Mesenchymal stem cell (in vitro differentiated cells and primary cell): ENCODE data around the gene ZNF81.
"Not testable (repeated sequence)": the region's sequence is repeated elsewhere in the genome, so short reads cannot be mapped to it uniquely, and the experiment has no call there.

Source experiments
- DNase-seq: peaks from one replicate; pipeline ENCODE4 v3.0.0-alpha.2; 2013
- H2AFZ ChIP-seq: one replicate; pipeline ENCODE4 v1.6.1; 2013; ENCODE audit warnings: low read depth, mild to moderate bottlenecking, control low read depth, inconsistent platforms, low read length, moderate library complexity
- H2AK5ac ChIP-seq: 2 replicates; pipeline ENCODE4 v1.6.1; 2013; ENCODE audit warnings: low read length, moderate library complexity, mild to moderate bottlenecking, inconsistent platforms; ENCODE audit not compliant: severe bottlenecking
- H2BK120ac ChIP-seq: one replicate; pipeline ENCODE4 v1.6.1; 2013; ENCODE audit warnings: low read depth, mild to moderate bottlenecking, inconsistent platforms, low read length, moderate library complexity
- H2BK12ac ChIP-seq, 2 experiments: one replicate each; pipeline ENCODE4 v1.6.1; 2013; ENCODE audit warnings: inconsistent platforms in 2 of 2, low read length in 2 of 2, mild to moderate bottlenecking in 2 of 2, moderate library complexity in 2 of 2, control low read depth in 1 of 2
- H2BK15ac ChIP-seq: one replicate; pipeline ENCODE4 v1.6.1; 2013; ENCODE audit warnings: mild to moderate bottlenecking, low read depth, inconsistent platforms; ENCODE audit not compliant: poor library complexity, severe bottlenecking
- H2BK5ac ChIP-seq: 2 replicates; pipeline ENCODE4 v1.6.1; 2013; ENCODE audit warnings: low read depth, mild to moderate bottlenecking, low read length, control low read depth, inconsistent platforms; ENCODE audit not compliant: poor library complexity, severe bottlenecking
- H3K14ac ChIP-seq, 2 experiments: one replicate each; pipeline ENCODE4 v1.6.1; 2013; ENCODE audit warnings: inconsistent platforms in 2 of 2, low read length in 2 of 2, control low read depth in 1 of 2, mild to moderate bottlenecking in 1 of 2, moderate library complexity in 1 of 2
- H3K18ac ChIP-seq, 2 experiments: one replicate each; pipeline ENCODE4 v1.6.1; 2013; ENCODE audit warnings: inconsistent platforms in 2 of 2, low read length in 2 of 2, control low read depth in 1 of 2, low read depth in 1 of 2, mild to moderate bottlenecking in 1 of 2
- H3K23ac ChIP-seq, 2 experiments: one replicate each; pipeline ENCODE4 v1.6.1; 2013; ENCODE audit warnings: inconsistent platforms in 2 of 2, low read length in 2 of 2, mild to moderate bottlenecking in 2 of 2, moderate library complexity in 2 of 2, control low read depth in 1 of 2
- H3K27ac ChIP-seq: 2 replicates; pipeline ENCODE4 v1.5.1; 2013; ENCODE audit warnings: mild to moderate bottlenecking, moderate library complexity, low read length, control low read depth, inconsistent platforms; ENCODE audit not compliant: poor library complexity, severe bottlenecking
- H3K27me3 ChIP-seq, 2 experiments: 2 replicates each; pipeline versions ENCODE4 v1.6.1 to v1.7.0; 2013; ENCODE audit warnings: low read length in 2 of 2, mild to moderate bottlenecking in 2 of 2, moderate library complexity in 2 of 2, control low read depth in 1 of 2, inconsistent platforms in 1 of 2; ENCODE audit not compliant: control insufficient read depth in 1 of 2, insufficient read depth in 1 of 2
- H3K36me3 ChIP-seq, 2 experiments: 2 replicates each; pipeline versions ENCODE4 v1.6.1 to v1.7.0; 2013; ENCODE audit warnings: low read length in 2 of 2, control low read depth in 1 of 2, inconsistent platforms in 1 of 2, low read depth in 1 of 2, mild to moderate bottlenecking in 1 of 2; ENCODE audit not compliant: insufficient read depth in 2 of 2, control insufficient read depth in 1 of 2
- H3K4ac ChIP-seq, 2 experiments: one replicate each; pipeline ENCODE4 v1.6.1; 2013; ENCODE audit warnings: inconsistent platforms in 2 of 2, low read length in 2 of 2, mild to moderate bottlenecking in 2 of 2, moderate library complexity in 2 of 2, control low read depth in 1 of 2, low read depth in 1 of 2
- H3K4me1 ChIP-seq: 2 replicates; pipeline ENCODE4 v1.6.1; 2013; ENCODE audit warnings: low read depth, low read length, control low read depth; ENCODE audit not compliant: control insufficient read depth, insufficient read depth
- H3K4me2 ChIP-seq: 2 replicates; pipeline ENCODE4 v1.6.1; 2013; ENCODE audit warnings: low read length, mild to moderate bottlenecking, inconsistent platforms; ENCODE audit not compliant: poor library complexity, severe bottlenecking
- H3K4me3 ChIP-seq, 2 experiments: 2 replicates each; pipeline versions ENCODE4 v1.5.1 to v1.7.0; 2013; ENCODE audit warnings: low read length in 2 of 2, mild to moderate bottlenecking in 2 of 2, control low read depth in 1 of 2, low read depth in 1 of 2; ENCODE audit not compliant: insufficient read depth in 1 of 2
- H3K79me1 ChIP-seq: replicated peaks from 2 replicates; pipeline ENCODE4 v1.6.1; 2013; ENCODE audit warnings: mild to moderate bottlenecking, control low read depth, low read length, inconsistent platforms; ENCODE audit not compliant: poor library complexity, severe bottlenecking
- H3K9ac ChIP-seq: 2 replicates; pipeline ENCODE4 v1.7.0; 2013; ENCODE audit warnings: mild to moderate bottlenecking, low read length, moderate library complexity
- H3K9me3 ChIP-seq: 2 replicates; pipeline ENCODE4 v1.7.0; 2013; ENCODE audit warnings: mild to moderate bottlenecking, low read length; ENCODE audit not compliant: control insufficient read depth
- H4K8ac ChIP-seq: one replicate; pipeline ENCODE4 v1.6.1; 2013; ENCODE audit warnings: inconsistent platforms, mild to moderate bottlenecking, low read length, moderate library complexity
- H4K91ac ChIP-seq: one replicate; pipeline ENCODE4 v1.6.1; 2013; ENCODE audit warnings: mild to moderate bottlenecking, low read length, inconsistent platforms
- whole genome bisulfite sequencing: methylation state at CpG from one replicate; pipeline ENCODE4 v1.1.7; 2013; ENCODE audit warnings: mixed read lengths; 5-methylcytosine and 5-hydroxymethylcytosine counted together

Gene ZNF81

DNA sequence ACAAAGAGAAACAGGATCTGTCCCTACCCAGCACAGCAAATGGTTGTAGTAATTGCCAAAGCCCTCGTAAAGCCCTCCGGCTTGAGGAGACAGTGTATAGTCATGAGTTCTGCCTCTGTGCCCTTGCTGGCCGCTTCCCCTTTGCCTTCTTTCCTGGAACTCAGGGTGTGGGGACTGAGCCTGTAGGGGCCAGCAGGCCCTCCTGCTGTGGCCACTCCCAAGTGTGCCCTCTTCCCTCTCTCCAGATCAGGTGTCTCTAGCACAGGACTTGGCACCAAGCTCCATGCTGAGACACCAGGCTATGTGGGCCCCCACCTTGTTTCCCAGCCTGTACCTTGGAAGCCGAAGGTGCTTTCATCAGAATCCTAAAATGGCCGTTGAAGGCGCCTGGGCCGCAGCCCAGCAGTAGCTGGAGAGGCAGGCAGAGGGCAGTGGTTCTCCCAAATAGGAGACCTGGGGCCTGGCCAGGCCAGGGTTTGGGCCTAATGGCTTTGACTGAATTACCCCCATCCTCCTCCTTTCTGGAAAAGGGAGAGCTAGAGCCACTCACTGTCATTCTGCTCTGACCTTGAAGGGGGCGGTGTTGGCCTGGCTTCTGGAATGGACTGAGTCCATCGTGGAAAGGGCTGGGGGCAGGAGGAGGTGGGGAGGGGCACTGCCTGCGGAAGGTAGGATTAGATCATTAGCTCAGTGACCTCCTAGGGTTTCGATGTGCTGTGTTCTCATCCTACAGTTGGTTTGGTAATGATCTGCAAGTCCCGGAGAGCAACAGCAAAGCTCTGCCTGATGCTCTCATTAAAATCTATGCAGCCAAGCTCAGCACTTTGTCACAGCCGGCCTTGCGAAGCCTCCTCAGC, 30.1 kb upstream of the ZNF81 start:
- not testable (repeated sequence) for H2BK12ac ChIP-seq, H2AFZ ChIP-seq, H3K27ac ChIP-seq, H3K4me3 ChIP-seq, H2BK120ac ChIP-seq, H3K14ac ChIP-seq, H3K4me2 ChIP-seq, H3K9ac ChIP-seq, H4K91ac ChIP-seq, H3K4ac ChIP-seq, H3K23ac ChIP-seq, H3K4me1 ChIP-seq, H4K8ac ChIP-seq, H2BK5ac ChIP-seq, H3K36me3 ChIP-seq, H3K18ac ChIP-seq, H3K79me1 ChIP-seq, DNase-seq, H2AK5ac ChIP-seq, H3K9me3 ChIP-seq, H2BK15ac ChIP-seq
- H3K27me3 ChIP-seq: peaks cover 0 to 25% of the 10 kb centered on the region in 2 experiments
- WGBS: 60% methylated on average over 9 of the region's 14 CpGs

DNA sequence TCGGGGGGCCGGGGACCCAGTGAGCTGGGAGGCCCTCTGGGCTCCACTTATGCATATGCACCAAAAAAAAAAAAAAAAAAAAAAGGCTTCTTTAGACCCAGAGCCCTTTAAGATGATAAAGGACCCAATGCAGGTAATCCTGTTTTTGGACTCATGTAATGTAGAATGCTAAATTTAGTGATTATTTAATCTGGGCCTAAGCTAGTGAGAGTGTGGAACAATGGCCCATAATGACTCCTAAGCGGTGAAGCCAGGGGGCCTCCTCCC, 29.5 kb upstream of the ZNF81 start:
- H3K79me1 ChIP-seq, H2BK12ac ChIP-seq, H3K23ac ChIP-seq, H2AFZ ChIP-seq, H2BK120ac ChIP-seq, H3K9me3 ChIP-seq, H3K4ac ChIP-seq, H2BK5ac ChIP-seq, H3K27ac ChIP-seq, H4K8ac ChIP-seq, H3K18ac ChIP-seq, H3K36me3 ChIP-seq, H4K91ac ChIP-seq, DNase-seq, H3K4me3 ChIP-seq, H2BK15ac ChIP-seq, H3K4me1 ChIP-seq, H3K9ac ChIP-seq, H3K14ac ChIP-seq, H3K4me2 ChIP-seq, H2AK5ac ChIP-seq: not testable (repeated sequence)
- WGBS: 0% methylated on average over 1 of the region's 3 CpGs
- H3K27me3 ChIP-seq: peaks cover 0 to 25% of the 10 kb centered on the region in 2 experiments

DNA sequence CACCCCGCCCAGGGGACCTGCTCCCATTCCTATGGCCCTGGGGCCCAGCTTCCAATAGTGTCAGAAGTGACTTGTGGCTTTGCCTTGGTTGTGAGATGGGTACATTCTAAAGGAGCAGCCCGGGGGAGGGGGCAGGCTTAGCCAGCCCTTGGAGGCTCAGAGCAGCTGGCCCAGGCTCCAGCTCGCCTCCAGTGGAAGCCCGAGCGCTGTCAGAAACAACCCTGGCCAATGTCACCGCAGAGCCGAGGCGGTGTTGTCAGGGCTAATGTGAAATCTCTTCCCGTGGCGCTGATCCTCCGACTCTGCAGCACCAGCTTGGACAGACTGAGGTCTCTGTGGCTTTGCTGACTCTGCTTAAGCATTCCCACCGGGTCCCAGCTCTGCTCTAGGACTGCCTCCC, 29.2 kb upstream of the ZNF81 start:
- Histone ChIP-seq H3K23ac (no peak overlapping the region), H3K79me1 (no peaks in the 10 kb centered on the region), H3K4me2 (no peak overlapping the region), H3K4me3 (no peak overlapping the region), H3K36me3 (no peaks in the 10 kb centered on the region), H2BK120ac (no peak overlapping the region), H2AK5ac (no peak overlapping the region), H2BK5ac (no peak overlapping the region), H3K14ac (no peak overlapping the region), H2AFZ (no peak overlapping the region), H2BK12ac (no peak overlapping the region), H3K4ac (no peak overlapping the region), H3K27ac (no peak overlapping the region), H3K9me3 (no peaks in the 10 kb centered on the region), H3K27me3 (peaks cover 0 to 23% of the 10 kb centered on the region in 2 experiments), H4K8ac (no peak overlapping the region), H3K18ac (no peak overlapping the region), H4K91ac (no peak overlapping the region), H2BK15ac (no peak overlapping the region), H3K9ac (no peak overlapping the region), H3K4me1 (no peaks in the 10 kb centered on the region)
- no peak for DNase-seq
- 24% methylated on average over 11 of the region's 12 CpGs for WGBS

DNA sequence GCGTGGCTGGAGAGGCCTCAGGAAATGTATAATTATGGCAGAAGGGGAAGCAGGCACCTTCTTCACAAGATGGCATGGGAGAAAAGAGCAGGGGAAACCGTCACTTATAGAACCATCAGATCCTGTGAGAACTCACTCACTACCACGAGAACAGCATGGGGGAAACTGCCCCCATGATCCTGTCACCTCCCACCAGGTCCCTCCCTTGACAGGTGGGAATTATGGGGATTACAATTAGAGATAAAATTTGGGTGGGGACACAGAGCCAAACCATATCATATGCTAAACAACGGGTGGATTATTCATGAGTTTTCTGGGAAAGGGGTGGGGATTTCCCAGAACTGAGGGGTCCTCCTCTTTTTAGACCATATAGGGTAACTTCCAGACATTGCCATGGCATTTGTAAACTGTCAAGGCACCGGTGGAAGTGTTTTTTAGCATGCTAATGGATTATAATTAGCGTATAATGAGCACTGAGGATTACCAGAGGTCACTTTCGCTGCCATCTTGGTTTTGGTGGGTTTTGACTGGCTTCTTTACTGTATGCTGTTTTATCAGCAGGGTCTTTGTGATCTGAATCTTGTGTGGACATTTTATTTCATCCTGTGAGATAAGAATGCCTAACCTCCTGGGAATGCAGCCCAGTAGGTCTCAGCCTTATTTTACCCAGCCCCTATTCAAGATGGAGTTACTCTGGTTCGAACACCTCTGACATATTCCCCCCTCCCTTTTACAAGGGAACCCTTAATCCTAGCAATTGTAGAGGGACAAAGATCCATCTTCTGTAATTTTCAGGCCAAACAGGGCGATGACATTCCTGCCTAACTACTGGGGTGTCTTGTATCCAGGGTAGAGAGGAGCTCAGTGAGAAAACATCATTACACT, 27.6 kb upstream of the ZNF81 start:
- WGBS: 79% methylated on average over 5 of the region's 9 CpGs
- no peak overlapping the region for H2BK12ac ChIP-seq

More for the DNA sequence above, 27.6 kb upstream of the ZNF81 start:
- Histone ChIP-seq H2AFZ (no peak overlapping the region), H3K23ac (no peak overlapping the region), H3K4ac (no peak overlapping the region), H2BK5ac (no peak overlapping the region), H3K9me3 (no peaks in the 10 kb centered on the region), H2BK120ac (no peak overlapping the region), H3K27me3 (peaks cover 0 to 20% of the 10 kb centered on the region in 2 experiments), H2BK15ac (no peak overlapping the region), H3K27ac (no peak overlapping the region), H3K79me1 (no peaks in the 10 kb centered on the region), H4K91ac (no peak overlapping the region), H3K14ac (no peak overlapping the region), H3K4me3 (no peak overlapping the region), H3K18ac (no peak overlapping the region), H3K36me3 (no peaks in the 10 kb centered on the region), H2AK5ac (no peak overlapping the region), H3K4me1 (no peaks in the 10 kb centered on the region), H3K4me2 (no peak overlapping the region), H3K9ac (no peak overlapping the region), H4K8ac (no peak overlapping the region)
- no peak for DNase-seq
